Measurements from ENCODE around the gene GPS2.

DNA sequence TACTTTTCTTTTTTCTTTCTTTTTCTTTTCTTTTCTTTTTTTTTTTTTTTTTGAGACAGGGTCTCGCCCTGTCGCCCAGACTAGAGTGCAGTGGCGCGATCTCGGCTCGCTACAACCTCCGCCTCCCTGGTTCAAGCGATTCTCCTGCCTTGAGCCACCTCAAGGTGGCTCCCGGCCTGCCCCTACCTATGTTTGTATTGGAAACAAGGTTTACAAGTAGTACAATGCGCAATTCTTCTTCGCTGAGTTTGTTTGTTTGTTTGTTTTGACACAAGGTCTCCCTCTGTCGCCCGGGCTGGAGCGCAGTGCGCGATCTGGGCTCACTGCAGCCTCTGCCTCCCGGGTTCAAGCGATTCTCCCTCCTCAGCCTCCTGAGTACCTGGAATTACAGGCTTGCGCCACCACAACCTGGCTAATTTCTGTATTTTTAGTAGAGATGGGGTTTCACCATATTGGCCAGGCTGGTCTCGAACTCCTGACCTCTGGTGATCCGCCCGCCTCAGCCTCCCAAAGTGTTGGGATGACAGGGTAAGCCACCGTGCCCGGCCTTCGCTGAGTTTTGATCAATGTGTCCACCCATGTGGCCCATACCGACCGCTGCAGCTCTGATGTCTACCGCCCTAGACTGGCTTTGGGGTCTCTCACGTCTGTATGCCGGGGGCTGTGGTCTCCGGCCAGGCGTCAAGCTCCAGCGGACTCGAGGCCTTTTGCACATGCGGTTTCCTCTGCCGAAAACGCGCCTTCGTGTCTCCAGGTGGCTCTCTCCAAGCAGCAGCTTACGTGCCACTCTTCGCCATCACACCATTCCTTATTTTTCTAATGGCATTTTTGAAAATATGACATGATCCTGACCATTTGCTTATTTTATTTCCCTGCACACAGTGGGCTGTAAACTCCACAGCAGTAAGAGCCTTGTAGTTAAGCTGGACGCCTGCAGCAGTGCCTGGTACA lies 19.7 kb downstream of the GPS2 start:
- TF ChIP-seq, protein P1, sequence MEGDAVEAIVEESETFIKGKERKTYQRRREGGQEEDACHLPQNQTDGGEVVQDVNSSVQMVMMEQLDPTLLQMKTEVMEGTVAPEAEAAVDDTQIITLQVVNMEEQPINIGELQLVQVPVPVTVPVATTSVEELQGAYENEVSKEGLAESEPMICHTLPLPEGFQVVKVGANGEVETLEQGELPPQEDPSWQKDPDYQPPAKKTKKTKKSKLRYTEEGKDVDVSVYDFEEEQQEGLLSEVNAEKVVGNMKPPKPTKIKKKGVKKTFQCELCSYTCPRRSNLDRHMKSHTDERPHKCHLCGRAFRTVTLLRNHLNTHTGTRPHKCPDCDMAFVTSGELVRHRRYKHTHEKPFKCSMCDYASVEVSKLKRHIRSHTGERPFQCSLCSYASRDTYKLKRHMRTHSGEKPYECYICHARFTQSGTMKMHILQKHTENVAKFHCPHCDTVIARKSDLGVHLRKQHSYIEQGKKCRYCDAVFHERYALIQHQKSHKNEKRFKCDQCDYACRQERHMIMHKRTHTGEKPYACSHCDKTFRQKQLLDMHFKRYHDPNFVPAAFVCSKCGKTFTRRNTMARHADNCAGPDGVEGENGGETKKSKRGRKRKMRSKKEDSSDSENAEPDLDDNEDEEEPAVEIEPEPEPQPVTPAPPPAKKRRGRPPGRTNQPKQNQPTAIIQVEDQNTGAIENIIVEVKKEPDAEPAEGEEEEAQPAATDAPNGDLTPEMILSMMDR (conservative IDR thresholded peaks at IDR 0.05; ENCODE audit: low read depth, low read length) = no peak
- TF ChIP-seq POLR2A (IDR thresholded peaks at IDR 0.05; ENCODE audit: low read depth, low read length) (no peak), SMC3 (IDR thresholded peaks at IDR 0.05; ENCODE audit: low read depth, low read length) (no peak), MAZ (IDR thresholded peaks at IDR 0.05; ENCODE audit: borderline replicate concordance, low read depth, low read length) (no peak), RAD21 (IDR thresholded peaks at IDR 0.05; ENCODE audit: low read length) (no peak), CHD1 (IDR thresholded peaks at IDR 0.05; ENCODE audit: low read depth, low read length) (no peak), CEBPB (IDR thresholded peaks at IDR 0.05; ENCODE audit: low read depth, low read length) (no peak), RFX5 (IDR thresholded peaks at IDR 0.05; ENCODE audit: low read depth, low read length) (no peak), FOS (IDR thresholded peaks at IDR 0.05; ENCODE audit: low read depth, low read length) (no peak), MAFK (IDR thresholded peaks at IDR 0.05; ENCODE audit: low read depth, low read length) (no peak), RCOR1 (IDR thresholded peaks at IDR 0.05; ENCODE audit: insufficient replicate concordance, low read length) (no peak)

All from IMR-90 (cell line).